GM18868 (cell line): ENCODE measurements around the gene DGAT2.
A peak's percentile ranks its signal among the peaks of the same experiment; 100 is the strongest.
"Not testable (repeated sequence)": the region's sequence is repeated elsewhere in the genome, so short reads cannot be mapped to it uniquely, and the experiment has no call there.

Experiments
- ATAC-seq: cut with Tn5 transposase; IDR thresholded peaks from one replicate; pipeline ENCODE4 v1.9.1; 2021; ENCODE audit warnings: mild to moderate bottlenecking, moderate library complexity; ENCODE audit not compliant: unreplicated experiment

DGAT2 gene

DNA sequence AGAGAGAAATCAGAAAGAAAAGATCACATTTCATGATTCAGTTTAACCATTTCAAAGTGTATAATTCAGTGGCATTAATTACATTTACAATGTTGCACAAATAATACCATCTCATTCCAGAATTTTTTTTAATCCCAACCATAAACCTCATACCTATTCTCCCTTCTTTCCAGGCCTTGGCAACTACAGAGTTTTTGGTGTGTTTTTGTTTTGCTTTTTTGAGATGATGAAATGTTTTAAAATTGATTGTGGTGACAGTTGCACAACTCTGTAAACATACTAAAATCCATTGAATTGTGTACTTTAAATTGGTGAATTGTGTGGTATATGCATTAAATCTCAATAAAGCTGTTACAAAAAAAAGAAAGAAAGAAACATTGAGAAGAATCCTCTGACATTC lies 13.6 kb upstream of the DGAT2 start:
- not testable (repeated sequence) for ATAC-seq

GRCh38 chr11:75757651-75758050 lies 10.9 kb upstream of the DGAT2 start:
- ATAC-seq = no peak

DNA sequence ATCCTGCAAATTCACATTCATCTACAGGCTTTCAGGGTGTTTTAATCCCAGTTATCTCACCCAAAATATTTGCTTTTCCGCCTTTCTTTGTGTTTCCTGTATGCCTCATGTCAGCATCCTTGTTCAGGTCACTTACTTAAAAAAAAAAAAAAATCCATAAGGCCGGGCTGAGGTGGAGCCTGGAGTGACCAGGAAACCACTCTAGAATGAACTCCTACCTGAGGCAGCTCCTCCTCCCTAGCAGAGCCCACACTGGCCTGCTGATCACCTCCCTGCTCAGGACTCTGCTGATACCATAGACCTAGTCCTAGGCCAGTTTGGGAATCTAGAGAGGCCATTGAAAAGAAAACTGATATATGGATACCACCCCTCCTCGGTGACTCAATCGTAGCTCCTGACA lies 8.7 kb upstream of the DGAT2 start:
- ATAC-seq = no peak

- ATAC-seq = no peak
Observed at GRCh38 chr11:75760243-75760642, 8.3 kb upstream of the DGAT2 start.

GRCh38 chr11:75760710-75761493 lies 7.7 kb upstream of the DGAT2 start:
- no peak for ATAC-seq

- ATAC-seq = no peak
Observed at GRCh38 chr11:75762158-75762557, 6.4 kb upstream of the DGAT2 start.

DNA sequence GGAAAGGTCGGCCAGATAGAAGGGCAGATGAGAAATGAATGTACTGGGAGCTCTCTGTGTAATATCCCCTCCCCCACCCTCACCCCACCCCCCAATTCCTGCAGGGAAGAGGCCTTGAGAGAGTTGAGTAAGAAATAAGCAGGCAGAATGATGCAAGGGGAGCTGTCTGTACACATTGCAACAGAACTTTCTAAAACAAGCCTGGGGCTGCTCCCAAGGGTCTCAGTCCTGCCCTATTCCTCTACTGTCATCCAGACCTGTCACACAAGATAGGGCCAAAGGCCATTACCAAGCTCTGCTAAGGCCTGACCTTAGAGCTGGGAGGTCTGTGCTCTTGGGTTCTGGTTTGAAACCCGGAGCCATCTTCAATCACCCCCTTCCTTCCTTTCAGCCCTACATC lies 5.7 kb upstream of the DGAT2 start:
- ATAC-seq = no peak

DNA sequence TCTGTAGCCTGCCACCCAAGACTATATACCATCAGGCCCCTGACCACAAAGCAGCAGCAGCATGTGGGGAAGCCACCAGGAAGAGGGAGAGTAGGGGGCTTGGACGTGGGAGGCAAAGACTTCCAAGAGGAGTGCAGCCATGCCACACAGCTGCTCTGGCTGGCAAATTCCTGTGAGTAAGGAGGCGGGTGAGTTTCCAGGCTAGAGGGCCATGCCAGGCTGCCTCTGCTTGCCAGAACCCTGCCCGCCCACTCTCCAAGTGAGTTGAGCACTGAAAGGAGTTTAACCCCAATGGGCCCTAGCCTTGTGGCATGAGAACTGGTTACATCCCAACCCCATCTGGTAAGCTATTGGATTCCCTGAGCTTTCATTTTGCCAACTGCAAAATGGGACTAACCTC lies 4.7 kb upstream of the DGAT2 start:
- no peak for ATAC-seq

- no peak for ATAC-seq
Observed at GRCh38 chr11:75765116-75765515, 3.5 kb upstream of the DGAT2 start.

GRCh38 chr11:75766443-75767227 lies 1.9 kb upstream of the DGAT2 start:
- no peak for ATAC-seq

- no peak for ATAC-seq
Observed at GRCh38 chr11:75767228-75767572, 1.4 kb upstream of the DGAT2 start.

GRCh38 chr11:75767793-75768111 lies 826 bp upstream of the DGAT2 start:
- ATAC-seq = no peak

GRCh38 chr11:75768909-75769771 lies 562 bp downstream of the DGAT2 start:
- no peak for ATAC-seq

- no peak for ATAC-seq
Observed at GRCh38 chr11:75770102-75770501, 1.5 kb downstream of the DGAT2 start.

DNA sequence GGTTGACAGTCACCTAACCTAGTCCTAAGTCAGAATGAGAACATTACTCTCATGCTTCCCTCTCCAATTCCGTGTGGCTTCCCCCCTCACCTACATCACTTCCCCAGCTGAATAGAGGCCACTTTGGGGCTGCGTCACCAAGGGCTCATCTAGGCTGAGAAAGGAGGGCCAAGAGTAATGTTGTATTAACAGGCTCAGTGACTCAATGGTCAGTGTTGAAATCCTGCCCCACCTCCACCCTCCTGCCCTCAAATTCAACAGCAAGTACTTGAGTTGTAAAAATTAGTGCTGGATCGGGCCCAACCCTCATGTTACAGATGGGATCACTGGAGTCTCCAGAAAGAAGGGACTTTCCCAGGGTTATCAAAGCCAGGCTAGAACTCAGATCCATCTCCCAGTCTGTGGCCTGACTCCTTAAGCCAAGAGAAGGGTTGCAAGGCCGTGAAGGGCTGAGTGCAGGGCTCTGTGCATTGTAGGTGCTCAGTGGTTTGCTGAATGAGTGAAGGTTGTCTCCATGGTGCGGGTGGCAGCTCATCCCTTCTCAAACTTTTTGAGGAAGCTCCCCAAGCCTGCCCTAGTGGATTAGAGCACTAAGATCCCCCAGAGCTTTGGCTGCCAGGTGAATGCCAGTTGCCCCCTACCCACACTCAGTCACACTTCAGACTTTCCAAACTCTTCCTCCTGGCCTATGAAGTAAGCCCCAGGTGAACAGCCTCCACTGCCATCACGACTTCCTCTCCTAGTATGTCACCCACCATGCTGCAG lies 3.2 kb downstream of the DGAT2 start:
- no peak for ATAC-seq

- ATAC-seq = peak; percentile 89
Observed at GRCh38 chr11:75773595-75774353, 5.2 kb downstream of the DGAT2 start.

DNA sequence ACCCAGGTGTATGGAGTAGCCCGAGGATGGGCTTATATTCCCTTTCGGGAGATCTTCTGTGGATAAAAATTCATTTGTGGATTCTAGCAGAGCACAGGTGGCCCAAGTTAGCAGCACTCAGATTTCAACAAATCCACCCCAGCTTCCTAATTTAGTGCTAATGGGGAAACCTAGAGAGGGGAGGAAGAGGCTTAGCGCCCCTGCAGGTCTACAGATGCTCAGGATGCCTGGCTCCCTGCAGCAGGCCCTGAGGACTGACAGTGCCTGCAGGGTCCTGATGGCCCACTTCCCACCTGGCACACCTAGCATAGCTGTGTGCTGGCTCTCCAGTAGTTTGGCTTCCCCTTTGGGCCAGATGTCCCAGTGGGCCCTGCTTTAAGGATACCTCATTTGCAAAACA lies 6.5 kb downstream of the DGAT2 start:
- ATAC-seq = no peak

GRCh38 chr11:75776546-75776945 lies 8.0 kb downstream of the DGAT2 start:
- no peak for ATAC-seq

- ATAC-seq = no peak
Observed at GRCh38 chr11:75777461-75778110, 9.0 kb downstream of the DGAT2 start.

- no peak for ATAC-seq
Observed at GRCh38 chr11:75778962-75779361, 10.4 kb downstream of the DGAT2 start.
